WTC11 (cell line): ENCODE data around the gene RBFOX1. TPM values are rescaled to one million over a fixed set of nuclear protein-coding genes. Genes with fewer than 3 reads are reported as not detected.

Source experiments
- ATAC-seq: fragments of 200-7000 bp; cut with Tn5 transposase; 2 replicates; pipeline ENCODE4 v1.10.0; 2021; ENCODE audit warnings: mild to moderate bottlenecking, moderate library complexity
- CTCF ChIA-PET: fragments of 300-600 bp; sonication (Branson Sonifier 250); formaldehyde crosslinking; loops from one replicate; lab custom pipeline; 2021; ENCODE audit warnings: antibody characterized with exemption; lab: Charles Lee
- POLR2A ChIA-PET: fragments of 350-600 bp; sonication (Branson Sonifier 250); formaldehyde crosslinking; loops from one replicate; lab custom pipeline; 2021; ENCODE audit warnings: antibody characterized with exemption; lab: Charles Lee
- DNase-seq: peaks from one replicate; pipeline ENCODE4 v3.0.0; 2021; ENCODE audit warnings: low spot score
- H3K27ac Mint-ChIP-seq: 2 replicates; pipeline ENCODE4 v1.8.0; 2021; ENCODE audit warnings: mixed read lengths
- H3K27me3 Mint-ChIP-seq: 2 replicates; pipeline ENCODE4 v1.8.0; 2021; ENCODE audit warnings: low read depth, mild to moderate bottlenecking, moderate library complexity, mixed read lengths
- H3K36me3 Mint-ChIP-seq: 2 replicates; pipeline ENCODE4 v1.8.0; 2021; ENCODE audit warnings: mixed read lengths
- H3K4me1 Mint-ChIP-seq: 2 replicates; pipeline ENCODE4 v1.8.0; 2022; ENCODE audit warnings: mixed read lengths
- H3K4me3 Mint-ChIP-seq: 2 replicates; pipeline ENCODE4 v1.8.0; 2021; ENCODE audit warnings: mild to moderate bottlenecking, moderate library complexity, mixed read lengths
- H3K9me3 Mint-ChIP-seq: 2 replicates; pipeline ENCODE4 v1.8.0; 2021; ENCODE audit warnings: mixed read lengths
- CREM ChIP-seq: sonication (generic); formaldehyde crosslinking; IDR thresholded peaks from 2 replicates; pipeline ENCODE4 v1.8.1; 2022; ENCODE audit warnings: mild to moderate bottlenecking, missing genetic modification reagents, moderate library complexity
- ELF4 ChIP-seq: sonication (generic); formaldehyde crosslinking; IDR thresholded peaks from 2 replicates; pipeline ENCODE4 v1.8.1; 2022; ENCODE audit warnings: low read depth, mild to moderate bottlenecking, moderate library complexity, missing genetic modification reagents
- HMGA2 ChIP-seq: fragments of 250-450 bp; sonication (Bioruptor Pico); IDR thresholded peaks from 2 replicates; pipeline ENCODE4 v1.4.0; 2021; ENCODE audit warnings: mild to moderate bottlenecking, moderate library complexity
- HMGXB4 ChIP-seq: sonication (generic); formaldehyde crosslinking; IDR thresholded peaks from 2 replicates; pipeline ENCODE4 v1.8.1; 2023; ENCODE audit warnings: mild to moderate bottlenecking, moderate library complexity, missing genetic modification reagents
- IRF2 ChIP-seq: sonication (generic); formaldehyde crosslinking; IDR thresholded peaks from 2 replicates; pipeline ENCODE4 v1.8.0; 2022; ENCODE audit warnings: low read depth, missing genetic modification reagents, borderline replicate concordance
- JAZF1 ChIP-seq: fragments of 250-450 bp; sonication (Bioruptor Pico); IDR thresholded peaks from 2 replicates; pipeline ENCODE4 v1.9.0; 2021; ENCODE audit warnings: moderate library complexity, mild to moderate bottlenecking, inconsistent platforms
- MXD4 ChIP-seq: fragments of 250-450 bp; sonication (Bioruptor Pico); IDR thresholded peaks from 2 replicates; pipeline ENCODE4 v1.8.0; 2021; ENCODE audit warnings: mild to moderate bottlenecking, moderate library complexity, borderline replicate concordance
- NFATC4 ChIP-seq: fragments of 250-450 bp; sonication (Bioruptor Pico); IDR thresholded peaks from 2 replicates; pipeline ENCODE4 v1.9.0; 2021; ENCODE audit warnings: mild to moderate bottlenecking
- NR1H2 ChIP-seq: sonication (generic); formaldehyde crosslinking; IDR thresholded peaks from 2 replicates; pipeline ENCODE4 v1.9.0; 2021; ENCODE audit warnings: mild to moderate bottlenecking, moderate library complexity, missing genetic modification reagents
- NR3C1 ChIP-seq: sonication (generic); formaldehyde crosslinking; conservative IDR thresholded peaks from 2 replicates; pipeline ENCODE4 v1.8.1; 2023; ENCODE audit warnings: low read depth, mild to moderate bottlenecking, missing genetic modification reagents
- OVOL2 ChIP-seq: fragments of 250-450 bp; sonication (Bioruptor Pico); IDR thresholded peaks from 2 replicates; pipeline ENCODE4 v1.9.0; 2021; ENCODE audit warnings: mild to moderate bottlenecking, borderline replicate concordance
- PRRX2 ChIP-seq: fragments of 250-450 bp; sonication (Bioruptor Pico); IDR thresholded peaks from 2 replicates; pipeline ENCODE4 v1.8.0; 2021; ENCODE audit warnings: mild to moderate bottlenecking
- TEAD1 ChIP-seq: sonication (generic); formaldehyde crosslinking; IDR thresholded peaks from 2 replicates; pipeline ENCODE4 v1.8.0; 2022; ENCODE audit warnings: mild to moderate bottlenecking, missing genetic modification reagents
- TP53 ChIP-seq: sonication (generic); formaldehyde crosslinking; IDR thresholded peaks from 2 replicates; pipeline ENCODE4 v1.8.1; 2023; ENCODE audit warnings: mild to moderate bottlenecking, missing genetic modification reagents
- USF1 ChIP-seq: sonication (generic); formaldehyde crosslinking; IDR thresholded peaks from 2 replicates; pipeline ENCODE4 v1.8.0; 2022; ENCODE audit warnings: mild to moderate bottlenecking, missing genetic modification reagents
- ZNF263 ChIP-seq: sonication (generic); formaldehyde crosslinking; IDR thresholded peaks from 2 replicates; pipeline ENCODE4 v1.8.1; 2022; ENCODE audit warnings: low read depth, mild to moderate bottlenecking, moderate library complexity, missing genetic modification reagents
- ZNF423 ChIP-seq: fragments of 250-450 bp; sonication (Bioruptor Pico); IDR thresholded peaks from 2 replicates; pipeline ENCODE4 v2.1.2; 2022; ENCODE audit warnings: mild to moderate bottlenecking, moderate library complexity
- total RNA-seq: library from RNA; stranded (reverse); gene quantifications from 3 replicates; pipeline ENCODE4 v1.2.3, GENCODE V29; 2021
- TF ChIP-seq, protein P1 (sequence below): sonication (generic); formaldehyde crosslinking; IDR thresholded peaks from 2 replicates; pipeline ENCODE4 v1.8.0; 2023; ENCODE audit warnings: missing genetic modification reagents
- TF ChIP-seq, protein P2 (sequence below): fragments of 250-450 bp; sonication (Bioruptor Pico); conservative IDR thresholded peaks from 2 replicates; pipeline ENCODE4 v1.9.0; 2021; ENCODE audit warnings: mild to moderate bottlenecking
- TF ChIP-seq, protein P3 (sequence below): fragments of 250-450 bp; sonication (Bioruptor Pico); IDR thresholded peaks from 2 replicates; pipeline ENCODE4 v1.9.0; 2021; ENCODE audit warnings: mild to moderate bottlenecking, borderline replicate concordance

Gene RBFOX1
- total RNA-seq, 1 experiment from 2014 or later: 1.1 TPM

GRCh38 chr16:7344830-7345780, 12.5 kb downstream of the RBFOX1 start (continued):
- no peak for TF ChIP-seq HMGXB4 (CRISPR knock-in tag)
- TF ChIP-seq, protein P1, sequence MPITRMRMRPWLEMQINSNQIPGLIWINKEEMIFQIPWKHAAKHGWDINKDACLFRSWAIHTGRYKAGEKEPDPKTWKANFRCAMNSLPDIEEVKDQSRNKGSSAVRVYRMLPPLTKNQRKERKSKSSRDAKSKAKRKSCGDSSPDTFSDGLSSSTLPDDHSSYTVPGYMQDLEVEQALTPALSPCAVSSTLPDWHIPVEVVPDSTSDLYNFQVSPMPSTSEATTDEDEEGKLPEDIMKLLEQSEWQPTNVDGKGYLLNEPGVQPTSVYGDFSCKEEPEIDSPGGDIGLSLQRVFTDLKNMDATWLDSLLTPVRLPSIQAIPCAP (CRISPR knock-in tag): no peak

DNA sequence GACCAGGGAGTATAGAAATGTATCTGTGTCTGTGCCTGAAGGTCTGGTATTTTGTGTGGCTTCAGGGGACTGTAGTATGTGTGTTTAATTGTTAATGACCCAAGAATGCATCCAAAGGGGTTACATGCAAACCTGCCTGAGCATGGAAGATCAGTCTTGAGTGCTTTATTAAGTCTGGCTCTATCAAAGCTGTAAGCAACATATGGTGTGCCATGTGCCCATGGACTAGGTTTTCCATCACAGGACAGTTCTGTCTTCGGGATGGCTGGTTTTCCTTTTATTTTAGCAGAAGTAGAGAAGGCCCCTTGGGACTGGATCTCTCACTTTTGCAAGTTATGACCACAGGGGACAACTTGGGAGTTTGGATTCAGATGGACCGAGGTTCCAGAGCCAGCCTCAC, 18.2 kb downstream of the RBFOX1 start:
- POLR2A ChIA-PET: no interaction called here
- Mint-ChIP-seq H3K4me3 (no peak overlapping the region), H3K27me3 (peaks cover 7% of the 10 kb centered on the region), H3K36me3 (peaks cover 75% of the 10 kb centered on the region), H3K27ac (no peak overlapping the region), H3K9me3 (peaks cover 89% of the 10 kb centered on the region), H3K4me1 (no peaks in the 10 kb centered on the region)
- CTCF ChIA-PET: no interaction called here
- ATAC-seq: no peak
- DNase-seq: no peak
- TF ChIP-seq TP53 (CRISPR knock-in tag): no peak
- TF ChIP-seq MXD4: no peak
- TF ChIP-seq ELF4 (CRISPR knock-in tag): no peak
- TF ChIP-seq ZNF263 (CRISPR knock-in tag): no peak
- TF ChIP-seq CREM: no peak
- no peak for TF ChIP-seq TEAD1 (CRISPR knock-in tag)
- TF ChIP-seq, protein P2, sequence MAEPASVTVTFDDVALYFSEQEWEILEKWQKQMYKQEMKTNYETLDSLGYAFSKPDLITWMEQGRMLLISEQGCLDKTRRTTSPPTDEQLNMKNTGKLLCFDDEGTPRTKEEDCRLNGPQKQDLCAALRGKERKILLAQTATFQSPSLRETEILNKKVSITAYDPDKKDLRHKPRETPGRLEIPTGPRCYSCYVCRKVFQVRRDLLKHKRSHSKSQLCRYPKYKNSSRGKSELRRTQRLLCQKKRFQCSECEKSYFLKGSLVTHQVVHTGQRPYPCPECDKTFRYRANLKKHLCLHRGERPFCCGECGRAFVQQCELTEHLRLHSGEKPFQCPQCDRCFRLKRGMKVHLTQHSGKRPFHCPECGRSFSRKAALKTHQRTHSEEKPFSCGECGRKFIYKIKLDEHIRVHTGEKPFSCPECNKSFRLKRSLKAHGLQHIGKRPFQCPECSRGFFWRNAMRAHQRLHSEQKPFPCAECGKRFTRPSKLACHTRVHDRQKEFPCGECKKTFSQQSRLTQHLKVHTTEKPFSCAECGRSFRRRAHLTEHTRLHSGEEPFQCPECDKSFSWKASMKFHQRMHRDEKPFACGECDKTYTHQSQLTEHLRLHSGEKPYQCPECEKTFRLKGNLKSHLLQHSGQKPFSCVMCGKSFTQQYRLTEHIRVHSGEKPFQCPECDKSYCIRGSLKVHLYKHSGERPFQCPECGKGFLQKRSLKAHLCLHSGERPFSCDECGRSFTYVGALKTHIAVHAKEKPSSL (CRISPR knock-in tag): no peak
- no peak for TF ChIP-seq HMGA2 (CRISPR knock-in tag)
- TF ChIP-seq, protein P3, sequence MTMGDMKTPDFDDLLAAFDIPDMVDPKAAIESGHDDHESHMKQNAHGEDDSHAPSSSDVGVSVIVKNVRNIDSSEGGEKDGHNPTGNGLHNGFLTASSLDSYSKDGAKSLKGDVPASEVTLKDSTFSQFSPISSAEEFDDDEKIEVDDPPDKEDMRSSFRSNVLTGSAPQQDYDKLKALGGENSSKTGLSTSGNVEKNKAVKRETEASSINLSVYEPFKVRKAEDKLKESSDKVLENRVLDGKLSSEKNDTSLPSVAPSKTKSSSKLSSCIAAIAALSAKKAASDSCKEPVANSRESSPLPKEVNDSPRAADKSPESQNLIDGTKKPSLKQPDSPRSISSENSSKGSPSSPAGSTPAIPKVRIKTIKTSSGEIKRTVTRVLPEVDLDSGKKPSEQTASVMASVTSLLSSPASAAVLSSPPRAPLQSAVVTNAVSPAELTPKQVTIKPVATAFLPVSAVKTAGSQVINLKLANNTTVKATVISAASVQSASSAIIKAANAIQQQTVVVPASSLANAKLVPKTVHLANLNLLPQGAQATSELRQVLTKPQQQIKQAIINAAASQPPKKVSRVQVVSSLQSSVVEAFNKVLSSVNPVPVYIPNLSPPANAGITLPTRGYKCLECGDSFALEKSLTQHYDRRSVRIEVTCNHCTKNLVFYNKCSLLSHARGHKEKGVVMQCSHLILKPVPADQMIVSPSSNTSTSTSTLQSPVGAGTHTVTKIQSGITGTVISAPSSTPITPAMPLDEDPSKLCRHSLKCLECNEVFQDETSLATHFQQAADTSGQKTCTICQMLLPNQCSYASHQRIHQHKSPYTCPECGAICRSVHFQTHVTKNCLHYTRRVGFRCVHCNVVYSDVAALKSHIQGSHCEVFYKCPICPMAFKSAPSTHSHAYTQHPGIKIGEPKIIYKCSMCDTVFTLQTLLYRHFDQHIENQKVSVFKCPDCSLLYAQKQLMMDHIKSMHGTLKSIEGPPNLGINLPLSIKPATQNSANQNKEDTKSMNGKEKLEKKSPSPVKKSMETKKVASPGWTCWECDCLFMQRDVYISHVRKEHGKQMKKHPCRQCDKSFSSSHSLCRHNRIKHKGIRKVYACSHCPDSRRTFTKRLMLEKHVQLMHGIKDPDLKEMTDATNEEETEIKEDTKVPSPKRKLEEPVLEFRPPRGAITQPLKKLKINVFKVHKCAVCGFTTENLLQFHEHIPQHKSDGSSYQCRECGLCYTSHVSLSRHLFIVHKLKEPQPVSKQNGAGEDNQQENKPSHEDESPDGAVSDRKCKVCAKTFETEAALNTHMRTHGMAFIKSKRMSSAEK (CRISPR knock-in tag): no peak
- TF ChIP-seq NFATC4: no peak
- TF ChIP-seq NR1H2 (CRISPR knock-in tag): no peak
- TF ChIP-seq IRF2: no peak
- no peak for TF ChIP-seq ZNF423
- TF ChIP-seq NR3C1 (CRISPR knock-in tag): no peak
- TF ChIP-seq PRRX2: no peak
- TF ChIP-seq, protein P1 (CRISPR knock-in tag): no peak
- no peak for TF ChIP-seq OVOL2 (CRISPR knock-in tag)
- no peak for TF ChIP-seq JAZF1 (CRISPR knock-in tag)
- no peak for TF ChIP-seq USF1 (CRISPR knock-in tag)
